Measurements from ENCODE around the gene NR2F1-AS1. TPM values are rescaled to one million over a fixed set of nuclear protein-coding genes. Genes with fewer than 3 reads are reported as not detected.

The NR2F1-AS1 gene
- total and polyA plus RNA-seq, 4 donors = 2.0 to 4.0 (median 2.1) TPM

DNA sequence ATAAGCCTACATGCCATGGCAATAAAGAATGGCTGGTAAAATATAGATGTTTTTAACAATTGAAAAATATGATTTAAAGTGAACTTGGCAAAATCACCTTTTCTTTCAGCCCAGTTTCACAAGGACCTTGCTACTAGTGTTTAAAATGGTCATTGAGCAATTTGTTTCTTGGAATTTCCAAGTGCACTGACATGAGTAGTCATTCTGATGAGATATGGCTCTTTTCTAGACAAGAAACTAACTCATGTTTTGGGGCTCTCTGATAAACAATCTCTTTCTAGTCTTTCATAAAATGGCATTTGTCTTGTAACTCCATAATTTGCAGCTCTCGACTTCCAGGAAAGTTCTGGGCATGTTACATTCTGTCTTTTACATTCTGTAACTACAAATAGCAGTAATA lies 176.8 kb downstream of the NR2F1-AS1 start:
- no peak overlapping the region for H3K4me3 ChIP-seq (ENCODE audit: low read depth in 1 of 3, low read length in 3 of 3)
- TF ChIP-seq EGR1 (IDR thresholded peaks at IDR 0.05; ENCODE audit: low read depth in 2 of 2) (no peak), GABPA (IDR thresholded peaks at IDR 0.05 in 1 of 2, conservative IDR thresholded peaks at IDR 0.05 in 1 of 2) (no peak), HNF4G (IDR thresholded peaks at IDR 0.05) (no peak), FOXA2 (IDR thresholded peaks at IDR 0.05) (no peak), TAF1 (conservative IDR thresholded peaks at IDR 0.05) (no peak), NR2F2 (IDR thresholded peaks at IDR 0.05) (no peak), REST (IDR thresholded peaks at IDR 0.05) (no peak), RXRA (IDR thresholded peaks at IDR 0.05) (no peak), RAD21 (IDR thresholded peaks at IDR 0.05) (no peak), JUND (IDR thresholded peaks at IDR 0.05) (no peak), SP1 (IDR thresholded peaks at IDR 0.05) (no peak), YY1 (IDR thresholded peaks at IDR 0.05) (no peak), FOXA1 (IDR thresholded peaks at IDR 0.05) (no peak), HNF4A (conservative IDR thresholded peaks at IDR 0.05) (no peak)
- TF ChIP-seq, protein P1, sequence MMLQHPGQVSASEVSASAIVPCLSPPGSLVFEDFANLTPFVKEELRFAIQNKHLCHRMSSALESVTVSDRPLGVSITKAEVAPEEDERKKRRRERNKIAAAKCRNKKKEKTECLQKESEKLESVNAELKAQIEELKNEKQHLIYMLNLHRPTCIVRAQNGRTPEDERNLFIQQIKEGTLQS (IDR thresholded peaks at IDR 0.05) = no peak
- TF ChIP-seq, protein P2, sequence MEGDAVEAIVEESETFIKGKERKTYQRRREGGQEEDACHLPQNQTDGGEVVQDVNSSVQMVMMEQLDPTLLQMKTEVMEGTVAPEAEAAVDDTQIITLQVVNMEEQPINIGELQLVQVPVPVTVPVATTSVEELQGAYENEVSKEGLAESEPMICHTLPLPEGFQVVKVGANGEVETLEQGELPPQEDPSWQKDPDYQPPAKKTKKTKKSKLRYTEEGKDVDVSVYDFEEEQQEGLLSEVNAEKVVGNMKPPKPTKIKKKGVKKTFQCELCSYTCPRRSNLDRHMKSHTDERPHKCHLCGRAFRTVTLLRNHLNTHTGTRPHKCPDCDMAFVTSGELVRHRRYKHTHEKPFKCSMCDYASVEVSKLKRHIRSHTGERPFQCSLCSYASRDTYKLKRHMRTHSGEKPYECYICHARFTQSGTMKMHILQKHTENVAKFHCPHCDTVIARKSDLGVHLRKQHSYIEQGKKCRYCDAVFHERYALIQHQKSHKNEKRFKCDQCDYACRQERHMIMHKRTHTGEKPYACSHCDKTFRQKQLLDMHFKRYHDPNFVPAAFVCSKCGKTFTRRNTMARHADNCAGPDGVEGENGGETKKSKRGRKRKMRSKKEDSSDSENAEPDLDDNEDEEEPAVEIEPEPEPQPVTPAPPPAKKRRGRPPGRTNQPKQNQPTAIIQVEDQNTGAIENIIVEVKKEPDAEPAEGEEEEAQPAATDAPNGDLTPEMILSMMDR (IDR thresholded peaks at IDR 0.05; ENCODE audit: low read depth, low read length, missing input control) = no peak
- TF ChIP-seq, protein P3, sequence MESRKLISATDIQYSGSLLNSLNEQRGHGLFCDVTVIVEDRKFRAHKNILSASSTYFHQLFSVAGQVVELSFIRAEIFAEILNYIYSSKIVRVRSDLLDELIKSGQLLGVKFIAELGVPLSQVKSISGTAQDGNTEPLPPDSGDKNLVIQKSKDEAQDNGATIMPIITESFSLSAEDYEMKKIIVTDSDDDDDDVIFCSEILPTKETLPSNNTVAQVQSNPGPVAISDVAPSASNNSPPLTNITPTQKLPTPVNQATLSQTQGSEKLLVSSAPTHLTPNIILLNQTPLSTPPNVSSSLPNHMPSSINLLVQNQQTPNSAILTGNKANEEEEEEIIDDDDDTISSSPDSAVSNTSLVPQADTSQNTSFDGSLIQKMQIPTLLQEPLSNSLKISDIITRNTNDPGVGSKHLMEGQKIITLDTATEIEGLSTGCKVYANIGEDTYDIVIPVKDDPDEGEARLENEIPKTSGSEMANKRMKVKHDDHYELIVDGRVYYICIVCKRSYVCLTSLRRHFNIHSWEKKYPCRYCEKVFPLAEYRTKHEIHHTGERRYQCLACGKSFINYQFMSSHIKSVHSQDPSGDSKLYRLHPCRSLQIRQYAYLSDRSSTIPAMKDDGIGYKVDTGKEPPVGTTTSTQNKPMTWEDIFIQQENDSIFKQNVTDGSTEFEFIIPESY (IDR thresholded peaks at IDR 0.05) = no peak
- TF ChIP-seq, protein P4, sequence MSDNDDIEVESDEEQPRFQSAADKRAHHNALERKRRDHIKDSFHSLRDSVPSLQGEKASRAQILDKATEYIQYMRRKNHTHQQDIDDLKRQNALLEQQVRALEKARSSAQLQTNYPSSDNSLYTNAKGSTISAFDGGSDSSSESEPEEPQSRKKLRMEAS (IDR thresholded peaks at IDR 0.05) = no peak
- 75% methylated on average over 1 of the region's 1 CpG for WGBS
- no peak overlapping the region for H3K27ac ChIP-seq (ENCODE audit: low read depth in 1 of 2, low read length in 2 of 2)
- H3K9ac ChIP-seq (ENCODE audit: low read depth in 1 of 2, low read length in 2 of 2) = no peak overlapping the region
- no peak for DNase-seq (ENCODE audit: low spot score)
- no peaks in the 10 kb centered on the region for H3K9me3 ChIP-seq (ENCODE audit: control insufficient read depth in 4 of 4, low read length in 3 of 4)
- H3K4me1 ChIP-seq (ENCODE audit: control insufficient read depth in 4 of 4, insufficient read depth in 4 of 4, low read length in 3 of 4) = no peaks in the 10 kb centered on the region
- no peaks in the 10 kb centered on the region for H3K27me3 ChIP-seq (ENCODE audit: control insufficient read depth in 4 of 4, insufficient read depth in 4 of 4, low read length in 3 of 4)
- no peaks in the 10 kb centered on the region for H3K36me3 ChIP-seq (ENCODE audit: control insufficient read depth in 4 of 4, insufficient read depth in 3 of 4, low read depth in 1 of 4, low read length in 3 of 4)
